H1 (cell line): ENCODE results near the gene CD84. TPM values are rescaled to one million over a fixed set of nuclear protein-coding genes. Genes with fewer than 3 reads are reported as not detected.

Experiments
- BCL11A ChIP-seq, 2 experiments: IDR thresholded peaks; one replicate each; pipeline ENCODE4 v1.6.1; 2011; ENCODE audit warnings: low read depth in 2 of 2, low read length in 2 of 2, mild to moderate bottlenecking in 2 of 2
- CBX5 ChIP-seq: fragments of 300-800, 300-1000 bp; sonication (generic); IDR thresholded peaks from 2 replicates; pipeline ENCODE4 v1.7.1; 2016; ENCODE audit warnings: antibody characterized with exemption, low read length, low read depth
- CHD1 ChIP-seq: IDR thresholded peaks from 2 replicates; pipeline ENCODE4 v1.6.1; 2012; ENCODE audit warnings: low read depth, low read length, improper control_type of control experiment
- CHD7 ChIP-seq: fragments of 300-600 bp; sonication (generic); IDR thresholded peaks from 2 replicates; pipeline ENCODE4 v1.7.1; 2012; ENCODE audit warnings: low read length, moderate library complexity, mild to moderate bottlenecking, inconsistent platforms; ENCODE audit not compliant: insufficient replicate concordance
- CTBP2 ChIP-seq: IDR thresholded peaks from 2 replicates; pipeline ENCODE4 v1.7.0; 2011; ENCODE audit warnings: borderline replicate concordance, mild to moderate bottlenecking, moderate library complexity, mixed read lengths, low read length; ENCODE audit not compliant: insufficient read depth, insufficient read length
- EP300 ChIP-seq, 2 experiments: IDR thresholded peaks; 1 replicate in 1 of 2; 2 replicates in 1 of 2; pipeline ENCODE4 v1.6.1; 2011 to 2012; ENCODE audit warnings: low read depth in 2 of 2, low read length in 2 of 2, mild to moderate bottlenecking in 2 of 2, borderline replicate concordance in 1 of 2, inconsistent platforms in 1 of 2, moderate library complexity in 1 of 2
- HDAC2 ChIP-seq, 2 experiments: fragments of 300-600 bp in 1 of 2; sonication (generic) in 1 of 2; IDR thresholded peaks; 2 replicates each; pipeline ENCODE4 v1.6.1; 2011 to 2012; ENCODE audit warnings: low read depth in 2 of 2, low read length in 2 of 2, mild to moderate bottlenecking in 2 of 2, moderate library complexity in 2 of 2, borderline replicate concordance in 1 of 2, inconsistent platforms in 1 of 2
- SIN3A ChIP-seq, 2 experiments: IDR thresholded peaks in 1 of 2; conservative IDR thresholded peaks in 1 of 2; 2 replicates each; pipeline ENCODE4 v1.6.1; 2011 to 2012; ENCODE audit warnings: low read length in 2 of 2, improper control_type of control experiment in 1 of 2, low read depth in 1 of 2, mild to moderate bottlenecking in 1 of 2
- SP4 ChIP-seq: IDR thresholded peaks from 2 replicates; pipeline ENCODE4 v1.6.1; 2012; ENCODE audit warnings: low read length, inconsistent platforms
- USF2 ChIP-seq: IDR thresholded peaks from 2 replicates; pipeline ENCODE4 v1.6.1; 2011; ENCODE audit warnings: low read length, improper control_type of control experiment
- polyA plus RNA-seq, 7 experiments: library from polyadenylated mRNA; depleted of rRNA in 3 of 7; stranded (reverse) in 5 of 7; unstranded in 2 of 7; fragments of >200 nt in 5 of 7; fragments of 200-250 nt in 2 of 7; gene quantifications; 1 replicate in 5 of 7; 2 replicates in 1 of 7; 4 replicates in 1 of 7; pipeline versions ENCODE4 v1.2.1 to v1.2.3, GENCODE V29; 2011 to 2013; ENCODE audit warnings: missing spikeins in 2 of 7, mixed read lengths in 2 of 7
- total RNA-seq: library from RNA; stranded (reverse); fragmentation: NEBNext Ultra II Directional; extraction: Animal tissue kit (Norgen Biotek cat#: 25700); gene quantifications from 2 replicates; pipeline ENCODE4 v1.2.1, GENCODE V29; 2021

The CD84 gene
- total and polyA plus RNA-seq, 2 of the 8 experiments (the other 6 are each of a cell fraction or from before 2014, with no cell fraction given): not detected

GRCh38 chr1:160567341-160567740, 12.0 kb downstream of the CD84 start (continued):
- no peak for TF ChIP-seq CHD7
- TF ChIP-seq USF2: no peak
- TF ChIP-seq SP4: no peak
- no peak for TF ChIP-seq CTBP2
- no peak for TF ChIP-seq CHD1
- no peak for TF ChIP-seq BCL11A (IDR thresholded peaks at IDR 0.05; ENCODE audit: low read depth in 2 of 2, low read length in 2 of 2)
- TF ChIP-seq CBX5: no peak
- no peak for TF ChIP-seq HDAC2 (IDR thresholded peaks at IDR 0.05; ENCODE audit: borderline replicate concordance in 1 of 2, low read depth in 2 of 2, low read length in 2 of 2)
- no peak for TF ChIP-seq SIN3A (conservative IDR thresholded peaks at IDR 0.05 in 1 of 2, IDR thresholded peaks at IDR 0.05 in 1 of 2; ENCODE audit: low read depth in 1 of 2, low read length in 2 of 2)
- TF ChIP-seq EP300 (IDR thresholded peaks at IDR 0.05; ENCODE audit: borderline replicate concordance in 1 of 2, low read depth in 2 of 2, low read length in 2 of 2): no peak
